HepG2 (cell line): ENCODE measurements around the gene C17orf75. TPM values are rescaled to one million over a fixed set of nuclear protein-coding genes. Genes with fewer than 3 reads are reported as not detected.

ENCODE experiments used
- ATAC-seq: fragments of 200-7000 bp; cut with Tn5 transposase; 3 replicates; pipeline ENCODE4 v1.9.1; 2020; ENCODE audit warnings: mild to moderate bottlenecking, moderate library complexity
- BruUV-seq: library from RNA; stranded (reverse); fragments of 400-500 nt; replicated peaks from 2 replicates; lab custom pipeline; 2021; lab: Mats Ljungman, UMichigan
- CTCF ChIA-PET: fragments of 300-600 bp; formaldehyde crosslinking; extraction: SDS; loops from one replicate; lab custom pipeline; 2021; ENCODE audit warnings: low total read pairs, inconsistent platforms, low intra/inter-chr PET ratio; lab: Yijun Ruan, JAX
- POLR2A ChIA-PET: fragments of 350-600 bp; sonication (Branson Sonifier 250); formaldehyde crosslinking; loops from one replicate; lab custom pipeline; 2020; ENCODE audit warnings: antibody characterized with exemption, inconsistent platforms; lab: Yijun Ruan, JAX
- DNase-seq: peaks from one replicate; pipeline ENCODE4 v3.0.0-alpha.2; 2015; ENCODE audit warnings: low spot score
- FAIRE-seq: peaks from 3 replicates; lab custom pipeline; 2011; peaks lifted over from hg19 to GRCh38; lab: Jason Lieb, UNC
- H2AFZ ChIP-seq: one replicate; pipeline ENCODE4 v1.6.1; 2011; ENCODE audit warnings: low read length, inconsistent platforms
- H3K27ac ChIP-seq: fragments of 300-600 bp; 3 replicates; pipeline ENCODE4 v1.8.0; 2011; ENCODE audit warnings: mixed run types, mild to moderate bottlenecking, mixed read lengths, low read length, inconsistent platforms; ENCODE audit not compliant: insufficient read depth; ENCODE audit errors: extremely low read length
- H3K27me3 ChIP-seq, 2 experiments: fragments of 200-600 bp in 1 of 2; 2 replicates in 1 of 2; 3 replicates in 1 of 2; pipeline versions ENCODE4 v1.6.0 to v1.8.0; 2011; ENCODE audit warnings: low read length in 2 of 2, mild to moderate bottlenecking in 2 of 2, moderate library complexity in 2 of 2, inconsistent platforms in 1 of 2; ENCODE audit not compliant: insufficient read depth in 2 of 2, control insufficient read depth in 1 of 2
- H3K36me3 ChIP-seq, 2 experiments: fragments of 200-600 bp in 1 of 2; replicated peaks in 1 of 2; 2 replicates in 1 of 2; 3 replicates in 1 of 2; pipeline versions ENCODE4 v1.5.1 to v1.8.0; 2011; ENCODE audit warnings: low read length in 2 of 2, inconsistent platforms in 1 of 2; ENCODE audit not compliant: insufficient read depth in 2 of 2, control insufficient read depth in 1 of 2
- H3K4me1 ChIP-seq: 2 replicates; pipeline ENCODE4 v1.5.1; 2012; ENCODE audit warnings: low read length, inconsistent platforms; ENCODE audit not compliant: insufficient read depth
- H3K4me2 ChIP-seq: 2 replicates; pipeline ENCODE4 v1.6.0; 2011; ENCODE audit warnings: low read depth, low read length, inconsistent platforms
- H3K4me3 ChIP-seq, 3 experiments: fragments of 200-600 bp in 1 of 3; sonication (generic), shearing (Covaris generic) in 1 of 3; replicated peaks in 1 of 3; 2 replicates each; pipeline ENCODE4 v1.5.1; 2011 to 2016; ENCODE audit warnings: low read length in 3 of 3, inconsistent platforms in 2 of 3, low read depth in 2 of 3, mild to moderate bottlenecking in 2 of 3, control low read depth in 1 of 3, mixed read lengths in 1 of 3; ENCODE audit not compliant: insufficient read depth in 1 of 3
- H3K79me2 ChIP-seq: one replicate; pipeline ENCODE4 v1.6.1; 2011; ENCODE audit warnings: low read length, inconsistent platforms; ENCODE audit not compliant: insufficient read depth
- H3K9ac ChIP-seq: 2 replicates; pipeline ENCODE4 v1.6.0; 2011; ENCODE audit warnings: mild to moderate bottlenecking, low read depth, low read length, inconsistent platforms; ENCODE audit not compliant: insufficient read depth
- H3K9me3 ChIP-seq: 2 replicates; pipeline ENCODE4 v1.5.1; 2012; ENCODE audit warnings: mild to moderate bottlenecking, low read length
- H4K20me1 ChIP-seq: 2 replicates; pipeline ENCODE4 v1.6.0; 2011; ENCODE audit warnings: inconsistent platforms, mild to moderate bottlenecking, low read length, moderate library complexity; ENCODE audit not compliant: insufficient read depth
- AKAP8 ChIP-seq: sonication (generic); formaldehyde crosslinking; IDR thresholded peaks from 2 replicates; pipeline ENCODE4 v1.5.1; 2020; ENCODE audit warnings: mild to moderate bottlenecking, missing genetic modification reagents
- EHMT2 ChIP-seq: fragments of 200-600 bp; sonication (generic); IDR thresholded peaks from 2 replicates; pipeline ENCODE4 v1.7.0; 2017; ENCODE audit warnings: antibody characterized with exemption, low read depth, low read length, borderline replicate concordance
- JARID2 ChIP-seq: sonication (generic); formaldehyde crosslinking; IDR thresholded peaks from 2 replicates; pipeline ENCODE4 v1.8.1; 2023; ENCODE audit warnings: missing genetic modification reagents, inconsistent platforms; ENCODE audit not compliant: insufficient replicate concordance
- POLR2A ChIP-seq, 2 experiments: IDR thresholded peaks; 2 replicates each; pipeline ENCODE4 v1.6.1; 2011; ENCODE audit warnings: low read depth in 2 of 2, low read length in 2 of 2, mild to moderate bottlenecking in 1 of 2, moderate library complexity in 1 of 2; ENCODE audit not compliant: insufficient read depth in 1 of 2
- POLR2AphosphoS5 ChIP-seq: IDR thresholded peaks from 2 replicates; pipeline ENCODE4 v1.6.1; 2012; ENCODE audit warnings: low read depth, low read length
- RBM22 ChIP-seq: fragments of 200-400 bp; formaldehyde crosslinking; optimal IDR thresholded peaks from 2 replicates; pipeline ENCODE3; 2017; ENCODE audit warnings: mild to moderate bottlenecking, low read length, moderate library complexity
- SNAI1 ChIP-seq: sonication (generic); formaldehyde crosslinking; IDR thresholded peaks from 2 replicates; pipeline ENCODE4 v1.5.0; 2020; ENCODE audit warnings: mild to moderate bottlenecking, missing genetic modification reagents, borderline replicate concordance
- ZNF12 ChIP-seq: sonication (generic); formaldehyde crosslinking; IDR thresholded peaks from 2 replicates; pipeline ENCODE4 v1.5.0; 2020; ENCODE audit warnings: missing genetic modification reagents
- ZNF335 ChIP-seq: sonication (generic); formaldehyde crosslinking; IDR thresholded peaks from 2 replicates; pipeline ENCODE4 v1.4.0; 2020; ENCODE audit warnings: missing genetic modification reagents
- ZNF629 ChIP-seq: sonication (generic); formaldehyde crosslinking; conservative IDR thresholded peaks from 2 replicates; pipeline ENCODE4 v1.5.0; 2020; ENCODE audit warnings: missing genetic modification reagents
- ZNF788 ChIP-seq: sonication (generic); formaldehyde crosslinking; IDR thresholded peaks from 2 replicates; pipeline ENCODE4 v1.5.0; 2020; ENCODE audit warnings: mild to moderate bottlenecking, missing genetic modification reagents, borderline replicate concordance
- WGBS: methylation state at CpG from one replicate; pipeline ENCODE4 v1.1.6; 2017; ENCODE audit warnings: low lambda C conversion rate; 5-methylcytosine and 5-hydroxymethylcytosine counted together
- in situ Hi-C: cut with HindIII; loops from 2 replicates; pipeline ENCODE4 v1.10.0; 2017; ENCODE audit warnings: low pct_unique_long_range_greater_than_20kb; ENCODE audit not compliant: extremely low pct_ligation_motif_present
- intact Hi-C: fragments of 100-400 bp; cut with micrococcal nuclease; formaldehyde crosslinking; loops from one replicate; pipeline ENCODE4 v1.10.0; 2022; ENCODE audit not compliant: unreplicated experiment
- polyA plus RNA-seq, 8 experiments: library from polyadenylated mRNA; depleted of rRNA in 3 of 8; stranded (reverse) in 7 of 8; unstranded in 1 of 8; fragments of >200 nt; fragmentation: Illumina TruSeq in 4 of 8; extraction: Trizol in 4 of 8; gene quantifications; 2 replicates each; pipeline versions ENCODE4 v1.2.1 to v1.2.3, GENCODE V29; 2011 to 2016; ENCODE audit warnings: low read depth in 4 of 8, missing spikeins in 1 of 8, mixed read lengths in 1 of 8; ENCODE audit not compliant: insufficient read depth in 1 of 8
- total RNA-seq, 5 experiments: library from RNA; depleted of rRNA; stranded (reverse); fragments of >200 nt; fragmentation: Illumina TruSeq; extraction: Trizol; gene quantifications; 2 replicates each; pipeline ENCODE4 v1.2.3, GENCODE V29; 2016; ENCODE audit warnings: low read depth in 1 of 5
- TF ChIP-seq, protein P1 (sequence below): sonication (generic); formaldehyde crosslinking; IDR thresholded peaks from 2 replicates; pipeline ENCODE4 v1.4.0; 2020; ENCODE audit warnings: missing genetic modification reagents
- TF ChIP-seq, protein P2 (sequence below): sonication (generic); formaldehyde crosslinking; IDR thresholded peaks from 2 replicates; pipeline ENCODE4 v1.8.1; 2023; ENCODE audit warnings: missing genetic modification reagents, mild to moderate bottlenecking, borderline replicate concordance
- TF ChIP-seq, protein P3 (sequence below): sonication (generic); formaldehyde crosslinking; IDR thresholded peaks from 2 replicates; pipeline ENCODE4 v1.4.0; 2020; ENCODE audit warnings: missing genetic modification reagents

The C17orf75 gene
- total and polyA plus RNA-seq, 2 of the 13 experiments (the other 11 are each of a cell fraction or from before 2014, with no cell fraction given), result 16.2 to 33.0 TPM

DNA sequence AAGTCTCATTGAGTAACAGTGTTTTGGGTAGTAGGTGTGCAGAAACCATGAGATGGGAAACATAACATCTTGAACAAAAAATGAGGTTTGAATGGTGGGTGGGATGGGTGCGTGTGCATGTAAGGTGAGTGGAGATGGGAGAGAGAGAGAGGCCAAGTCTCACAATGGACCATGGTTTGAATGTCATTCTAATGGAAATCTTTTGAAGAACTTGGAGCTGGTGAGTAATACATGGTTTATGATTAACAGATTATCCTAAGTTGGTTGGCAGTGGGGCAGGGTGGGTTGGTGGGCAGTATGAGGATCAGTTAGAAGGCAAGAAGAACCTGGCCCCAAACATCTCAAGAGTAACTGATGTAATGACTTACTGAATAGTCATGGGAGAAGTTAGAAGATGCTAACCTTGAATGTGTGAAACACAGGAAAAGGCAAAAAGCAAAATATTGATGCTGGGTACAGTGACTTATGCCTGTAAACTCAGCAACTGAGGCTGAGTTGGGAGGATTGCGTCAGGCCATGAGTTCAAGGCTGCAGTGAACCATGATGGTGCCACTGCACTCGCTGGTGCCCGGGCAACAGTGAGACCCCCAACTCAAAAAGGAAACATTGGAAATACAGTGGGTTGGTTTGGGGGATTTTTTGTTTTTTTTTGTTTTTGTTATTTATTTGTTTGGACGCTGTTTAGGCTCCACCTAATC, 40.7 kb upstream of the C17orf75 start:
- intact Hi-C loops (no loop called here), in situ Hi-C loops (no loop called here)
- no TSS peak for BruUV-seq
- ChIA-PET POLR2A (no interaction called here), CTCF (no interaction called here)
- WGBS, result 94% methylated on average over 5 of the region's 5 CpGs
- H3K79me2 ChIP-seq, result no peaks in the 10 kb centered on the region
- no peaks in the 10 kb centered on the region for H3K9me3 ChIP-seq
- peaks cover 4% of the 10 kb centered on the region; the same call in 1 of the 2 replicates for H4K20me1 ChIP-seq
- no peak overlapping the region for H3K27ac ChIP-seq
- H3K9ac ChIP-seq, result no peak overlapping the region; the same call in 1 of the 2 replicates
- TF ChIP-seq ZNF12 (CRISPR knock-in tag), result peak; percentile 96
- no peak for TF ChIP-seq ZNF788
- TF ChIP-seq AKAP8 (CRISPR knock-in tag), result no peak
- TF ChIP-seq, protein P1, sequence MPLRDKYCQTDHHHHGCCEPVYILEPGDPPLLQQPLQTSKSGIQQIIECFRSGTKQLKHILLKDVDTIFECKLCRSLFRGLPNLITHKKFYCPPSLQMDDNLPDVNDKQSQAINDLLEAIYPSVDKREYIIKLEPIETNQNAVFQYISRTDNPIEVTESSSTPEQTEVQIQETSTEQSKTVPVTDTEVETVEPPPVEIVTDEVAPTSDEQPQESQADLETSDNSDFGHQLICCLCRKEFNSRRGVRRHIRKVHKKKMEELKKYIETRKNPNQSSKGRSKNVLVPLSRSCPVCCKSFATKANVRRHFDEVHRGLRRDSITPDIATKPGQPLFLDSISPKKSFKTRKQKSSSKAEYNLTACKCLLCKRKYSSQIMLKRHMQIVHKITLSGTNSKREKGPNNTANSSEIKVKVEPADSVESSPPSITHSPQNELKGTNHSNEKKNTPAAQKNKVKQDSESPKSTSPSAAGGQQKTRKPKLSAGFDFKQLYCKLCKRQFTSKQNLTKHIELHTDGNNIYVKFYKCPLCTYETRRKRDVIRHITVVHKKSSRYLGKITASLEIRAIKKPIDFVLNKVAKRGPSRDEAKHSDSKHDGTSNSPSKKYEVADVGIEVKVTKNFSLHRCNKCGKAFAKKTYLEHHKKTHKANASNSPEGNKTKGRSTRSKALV (CRISPR knock-in tag), result no peak
- TF ChIP-seq, protein P2, sequence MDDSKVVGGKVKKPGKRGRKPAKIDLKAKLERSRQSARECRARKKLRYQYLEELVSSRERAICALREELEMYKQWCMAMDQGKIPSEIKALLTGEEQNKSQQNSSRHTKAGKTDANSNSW (CRISPR knock-in tag), result no peak
- TF ChIP-seq, protein P3, sequence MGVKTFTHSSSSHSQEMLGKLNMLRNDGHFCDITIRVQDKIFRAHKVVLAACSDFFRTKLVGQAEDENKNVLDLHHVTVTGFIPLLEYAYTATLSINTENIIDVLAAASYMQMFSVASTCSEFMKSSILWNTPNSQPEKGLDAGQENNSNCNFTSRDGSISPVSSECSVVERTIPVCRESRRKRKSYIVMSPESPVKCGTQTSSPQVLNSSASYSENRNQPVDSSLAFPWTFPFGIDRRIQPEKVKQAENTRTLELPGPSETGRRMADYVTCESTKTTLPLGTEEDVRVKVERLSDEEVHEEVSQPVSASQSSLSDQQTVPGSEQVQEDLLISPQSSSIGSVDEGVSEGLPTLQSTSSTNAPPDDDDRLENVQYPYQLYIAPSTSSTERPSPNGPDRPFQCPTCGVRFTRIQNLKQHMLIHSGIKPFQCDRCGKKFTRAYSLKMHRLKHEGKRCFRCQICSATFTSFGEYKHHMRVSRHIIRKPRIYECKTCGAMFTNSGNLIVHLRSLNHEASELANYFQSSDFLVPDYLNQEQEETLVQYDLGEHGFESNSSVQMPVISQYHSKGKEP (CRISPR knock-in tag), result no peak
- TF ChIP-seq RBM22, result peak; percentile 58
- TF ChIP-seq POLR2AphosphoS5, result no peak
- TF ChIP-seq JARID2 (CRISPR knock-in tag), result no peak
- no peak for TF ChIP-seq SNAI1
- 0 out of 4 replicates have a peak, but pooled peaks of 1 of the 2 experiments have one; percentile 12 for TF ChIP-seq POLR2A (IDR thresholded peaks at IDR 0.05; ENCODE audit: insufficient read depth in 1 of 2, low read depth in 2 of 2, low read length in 2 of 2)
- TF ChIP-seq ZNF629, result peak; percentile 55; the same call in 1 of the 2 replicates
- no peak for TF ChIP-seq EHMT2
- TF ChIP-seq ZNF335, result no peak
- H2AFZ ChIP-seq, result no peak overlapping the region
- DNase-seq (peak; percentile 18), ATAC-seq (peak; percentile 37), FAIRE-seq (no peak)
- no peak overlapping the region for H3K4me2 ChIP-seq
- peaks cover 63% of the 10 kb centered on the region for H3K4me1 ChIP-seq
- H3K36me3 ChIP-seq, result peaks cover 2 to 22% of the 10 kb centered on the region in 2 experiments; a peak in 3 of 5 replicates
- no peaks in the 10 kb centered on the region for H3K27me3 ChIP-seq
- H3K4me3 ChIP-seq, result no peak overlapping the region
